SIG-M5 treated with dmso at 0.1 percent for 504 hours (cell line): Measurements from ENCODE around the gene ZNF732.
"Not testable (repeated sequence)": the region's sequence is repeated elsewhere in the genome, so short reads cannot be mapped to it uniquely, and the experiment has no call there.

Source experiments
- DNase-seq: peaks from one replicate; lab custom pipeline; 2025; ENCODE audit not compliant: unreplicated experiment; lab: John Stamatoyannopoulos, UW

Gene ZNF732

DNA sequence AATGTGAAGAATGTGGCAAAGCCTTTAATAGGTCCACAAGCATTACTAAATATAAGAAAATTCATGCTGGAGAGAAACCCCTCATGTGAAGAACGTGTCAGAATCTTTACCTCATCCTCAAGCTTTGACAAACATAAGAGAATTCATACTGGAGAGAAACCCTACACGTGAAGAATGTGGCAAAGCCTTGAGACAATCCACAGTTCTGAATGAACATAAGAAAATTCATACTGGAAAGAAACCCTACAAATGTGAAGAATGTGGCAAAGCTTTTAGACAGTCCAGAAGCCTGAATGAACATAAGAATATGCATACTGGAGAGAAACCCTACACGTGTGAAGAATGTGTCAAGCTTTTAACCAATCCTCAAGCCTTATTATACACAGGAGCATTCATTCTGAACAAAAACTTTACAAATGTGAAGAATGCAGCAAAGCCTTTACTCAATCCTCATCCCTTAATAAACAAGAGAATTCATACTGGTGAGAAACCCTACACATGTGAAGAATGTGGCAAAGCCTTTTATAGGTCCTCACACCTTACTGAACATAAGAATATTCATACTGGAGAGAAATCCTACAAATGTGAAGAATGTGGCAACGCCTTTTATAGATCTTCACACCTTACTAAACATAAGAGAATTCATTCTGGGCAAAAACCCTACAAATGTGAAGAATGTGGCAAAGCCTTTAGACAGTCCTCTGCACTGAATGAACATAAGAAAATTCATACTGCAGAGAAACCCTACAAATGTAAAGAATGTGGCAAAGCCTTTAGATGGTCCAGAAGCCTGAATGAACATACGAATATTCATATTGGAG lies 51.1 kb downstream of the ZNF732 start:
- no peak for DNase-seq

GRCh38 chr4:252065-252601 lies 53.1 kb downstream of the ZNF732 start:
- no peak for DNase-seq

GRCh38 chr4:244471-244870 lies 60.8 kb downstream of the ZNF732 start:
- DNase-seq = peak; percentile 2

DNA sequence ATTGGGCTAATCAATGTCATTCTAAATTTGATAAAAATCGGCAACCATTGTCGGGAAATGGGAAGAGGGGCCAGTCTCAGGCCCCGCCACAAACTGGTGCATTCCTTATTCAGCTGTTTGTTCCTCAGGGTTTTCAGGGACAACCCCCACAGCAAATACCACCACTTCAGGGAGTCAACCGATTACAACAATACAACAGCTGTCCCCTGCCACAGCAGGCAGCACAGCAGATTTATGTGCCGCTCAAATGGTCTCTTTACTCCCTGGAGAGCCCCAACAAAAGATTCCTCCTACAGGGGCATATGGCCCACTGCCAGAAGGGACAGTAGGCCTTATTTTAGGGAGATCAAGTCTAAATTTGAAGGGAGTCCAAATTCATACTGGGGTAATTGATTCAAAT lies 61.8 kb downstream of the ZNF732 start:
- DNase-seq = no peak

DNA sequence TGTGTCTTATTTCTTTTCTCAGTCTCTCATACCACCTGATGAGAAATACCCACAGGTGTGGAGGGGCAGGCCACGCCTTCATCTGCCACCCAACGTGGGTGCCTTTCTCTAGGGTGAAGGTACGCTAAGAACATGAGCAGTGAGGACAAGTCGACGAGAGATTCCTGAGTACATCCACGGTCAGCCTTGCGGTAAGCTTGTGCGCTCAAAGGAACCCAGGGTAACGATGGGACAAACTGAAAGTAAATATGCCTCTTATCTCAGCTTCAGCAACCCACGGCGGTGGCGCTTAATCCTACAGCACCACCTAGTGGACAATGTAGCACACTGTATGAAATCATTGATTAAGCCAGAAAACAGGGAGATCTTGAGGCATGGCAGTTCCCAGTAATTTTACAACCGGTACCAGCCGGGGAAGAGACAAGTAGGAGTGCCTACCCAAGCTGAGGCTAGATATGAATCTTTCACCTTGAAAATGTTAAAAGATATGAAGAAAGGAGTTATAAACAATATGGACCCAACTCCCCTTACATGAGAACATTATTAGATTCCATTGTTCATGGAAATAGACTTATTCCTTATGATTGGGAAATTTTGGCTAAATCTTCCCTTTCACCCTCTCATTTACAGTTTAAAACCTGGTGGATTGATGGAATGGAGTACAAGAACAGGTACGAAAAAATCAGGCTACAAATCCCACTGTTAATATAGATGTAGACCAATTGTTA lies 63.0 kb downstream of the ZNF732 start:
- peak; percentile 8 for DNase-seq

DNA sequence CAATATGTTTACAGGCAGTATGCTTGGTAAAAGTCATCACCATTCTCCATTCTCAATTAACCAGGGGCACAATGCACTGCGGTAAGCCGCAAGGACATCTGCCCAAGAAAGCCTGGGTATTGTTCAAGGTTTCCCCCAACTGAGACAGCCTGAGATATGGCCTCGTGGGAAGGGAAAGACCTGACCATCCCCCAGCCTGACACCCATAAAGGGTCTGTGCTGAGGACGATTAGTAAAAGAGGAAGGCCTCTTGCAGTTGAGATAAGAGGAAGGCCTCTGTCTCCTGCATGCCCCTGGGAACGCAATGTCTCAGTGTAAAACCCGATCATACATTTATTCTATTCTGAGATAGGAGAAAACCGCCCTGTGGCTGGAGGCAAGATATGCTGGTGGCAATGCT lies 63.9 kb downstream of the ZNF732 start:
- not testable (repeated sequence) for DNase-seq

- DNase-seq = no peak
Observed at GRCh38 chr4:236028-236427, 69.2 kb downstream of the ZNF732 start.

DNA sequence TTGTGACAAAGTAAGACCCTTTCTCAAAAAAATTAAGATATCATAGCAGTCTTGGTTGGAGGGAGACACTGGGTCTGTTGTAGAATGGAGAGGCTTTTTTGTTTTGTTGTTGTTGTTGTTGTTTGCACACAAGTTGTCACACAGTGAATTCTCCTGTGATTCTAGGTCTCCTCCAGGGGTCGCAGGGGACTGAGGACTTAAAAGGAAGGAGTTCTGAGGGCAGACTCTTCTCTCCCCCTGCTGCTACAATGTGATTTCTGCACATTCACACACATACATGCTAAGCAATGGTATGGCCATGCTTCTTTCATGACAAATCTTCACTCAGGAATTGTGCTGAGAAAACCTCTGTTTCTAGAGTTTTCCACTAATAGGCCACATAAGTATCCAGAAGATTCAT lies 71.1 kb downstream of the ZNF732 start:
- no peak for DNase-seq

GRCh38 chr4:223913-224497 lies 81.3 kb downstream of the ZNF732 start:
- no peak for DNase-seq
